Measurements from ENCODE around the gene MAML2.

MAML2 gene

DNA sequence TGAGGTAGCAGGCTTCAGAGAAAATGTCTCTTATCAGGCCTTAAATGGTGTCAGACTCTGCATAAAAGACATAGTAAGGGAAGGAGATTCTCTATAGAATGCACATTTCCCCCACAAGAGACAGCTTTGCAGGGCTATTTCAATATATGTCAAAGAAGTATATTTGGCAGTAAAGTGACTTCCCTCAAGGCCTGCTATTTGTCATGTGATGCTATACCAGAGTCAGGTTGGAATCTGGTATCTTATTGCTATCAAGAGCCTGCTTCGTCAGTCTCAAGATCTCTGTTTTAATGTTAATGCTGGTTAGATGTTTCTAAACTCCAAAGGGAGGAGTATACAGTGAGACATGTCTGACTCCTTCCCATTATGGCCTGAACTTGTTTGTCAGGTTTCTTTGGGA is 378.7 kb downstream of the MAML2 start:
- DNase-seq (ENCODE audit: low spot score) = no peak

DNA sequence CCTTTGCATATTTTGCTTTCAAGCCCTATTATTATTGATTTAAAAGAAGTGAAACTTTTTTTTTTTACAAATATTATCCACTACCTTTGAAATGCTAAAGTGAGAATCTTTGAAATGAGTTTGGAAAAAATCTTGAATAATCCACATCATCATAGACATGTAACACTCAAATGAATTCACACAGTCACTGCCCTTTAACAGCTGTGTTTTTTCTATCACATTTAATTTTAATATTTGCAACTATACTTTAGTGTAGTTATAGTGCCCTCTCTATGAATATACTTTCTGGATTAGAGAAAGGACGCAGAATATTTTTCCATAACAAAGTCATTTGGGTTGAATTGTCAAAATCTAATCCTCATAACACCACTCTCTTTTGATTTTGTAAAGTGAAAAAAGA is 381.2 kb downstream of the MAML2 start:
- no peak for DNase-seq (ENCODE audit: low spot score)

- DNase-seq (ENCODE audit: low spot score) = no peak
Measured at GRCh38 chr11:95950905-95951304, 392.1 kb downstream of the MAML2 start.

DNA sequence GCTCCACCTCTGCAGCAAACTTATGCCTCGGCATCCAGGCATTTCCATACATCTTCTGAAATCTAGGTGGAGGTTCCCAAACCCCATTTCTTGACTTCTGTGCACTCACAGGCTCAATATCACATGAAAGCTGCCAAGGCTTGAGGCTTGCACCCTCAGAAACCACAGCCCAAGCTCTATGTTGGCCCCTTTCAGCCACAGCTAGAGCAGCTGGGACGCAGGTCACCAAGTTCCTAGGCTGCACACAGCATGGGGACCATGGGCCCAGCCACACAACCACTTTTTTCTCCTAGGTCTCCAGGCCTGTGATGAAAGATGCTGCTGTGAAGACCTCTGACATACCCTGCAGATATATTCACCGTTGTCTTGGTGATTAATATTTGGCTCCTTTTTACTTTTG is 394.4 kb downstream of the MAML2 start:
- DNase-seq (ENCODE audit: low spot score) = no peak

GRCh38 chr11:95944623-95945022 is 398.4 kb downstream of the MAML2 start:
- DNase-seq (ENCODE audit: low spot score) = no peak

GRCh38 chr11:95943546-95943945 is 399.4 kb downstream of the MAML2 start:
- DNase-seq (ENCODE audit: low spot score) = no peak

DNA sequence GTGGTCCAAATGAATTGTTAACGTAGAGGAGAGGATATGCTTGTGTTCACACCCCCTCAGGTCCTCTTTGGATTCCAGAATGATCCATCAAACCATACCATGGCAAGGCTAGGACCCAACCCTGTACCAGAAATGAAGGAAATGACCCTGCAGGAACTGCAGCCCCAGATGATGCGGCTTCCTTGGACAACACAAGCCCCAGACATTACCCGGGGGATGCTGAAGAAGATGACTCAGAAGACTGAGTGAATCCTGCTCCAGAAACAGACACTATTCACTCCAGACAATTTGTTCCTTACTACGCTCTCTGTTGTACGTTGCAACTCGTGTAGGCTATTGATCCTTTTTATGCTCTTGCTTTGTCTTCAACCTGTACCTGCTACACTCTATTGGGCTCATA is 403.9 kb downstream of the MAML2 start:
- DNase-seq (ENCODE audit: low spot score) = no peak

GRCh38 chr11:95937358-95937757 is 405.6 kb downstream of the MAML2 start:
- DNase-seq (ENCODE audit: low spot score) = no peak

GRCh38 chr11:95933594-95933993 is 409.4 kb downstream of the MAML2 start:
- no peak for DNase-seq (ENCODE audit: low spot score)

- DNase-seq (ENCODE audit: low spot score) = no peak
Measured at GRCh38 chr11:95931916-95932315, 411.1 kb downstream of the MAML2 start.

DNA sequence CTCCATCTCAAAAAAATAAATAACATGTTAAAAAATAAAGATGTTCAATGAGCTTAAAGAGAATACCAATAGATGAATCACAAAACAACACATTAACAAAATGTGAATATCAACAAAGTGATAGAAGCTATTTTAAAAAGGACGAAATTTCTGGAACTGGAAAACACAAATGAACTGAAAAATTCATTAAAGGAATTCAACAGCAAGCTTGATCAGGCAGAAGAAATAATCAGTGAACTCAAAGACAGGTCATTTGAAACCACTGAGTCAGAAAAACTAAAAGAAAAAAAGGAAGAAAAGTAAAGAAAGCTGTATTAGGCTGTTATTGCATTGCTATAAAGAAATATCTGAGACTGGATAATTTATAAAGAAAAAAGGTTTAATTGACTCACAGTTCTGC is 412.0 kb downstream of the MAML2 start:
- no peak for DNase-seq (ENCODE audit: low spot score)

DNA sequence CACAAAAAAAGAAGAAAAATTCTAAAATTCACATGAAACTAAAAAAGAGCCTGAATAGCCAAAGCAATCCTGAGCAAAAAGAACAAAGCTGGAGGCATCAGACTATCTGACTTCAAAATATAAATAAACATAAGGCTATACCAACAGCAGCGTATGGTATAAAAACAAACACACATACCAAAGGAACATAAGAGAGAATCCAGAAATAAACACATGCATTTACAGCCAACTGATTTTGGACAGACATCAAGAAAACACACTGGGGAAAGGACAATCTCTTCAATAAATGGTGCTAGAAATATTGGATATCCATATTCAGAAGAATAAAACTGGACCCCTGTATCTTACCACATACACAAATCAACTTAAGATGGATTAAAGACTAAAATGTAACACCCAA is 416.3 kb downstream of the MAML2 start:
- no peak for DNase-seq (ENCODE audit: low spot score)
